Measurements from ENCODE around the gene PDCD5. TPM values are rescaled to one million over a fixed set of nuclear protein-coding genes. Genes with fewer than 3 reads are reported as not detected.
A peak's percentile ranks its signal among the peaks of the same experiment; 100 is the strongest.

The PDCD5 gene
- polyA plus RNA-seq, 2 of the 4 experiments (the other 2 are of a cell fraction): 445 to 549 TPM

- Histone ChIP-seq H3K4me3 (no peak overlapping the region), H3K4me2 (no peak overlapping the region), H3K9me3 (no peaks in the 10 kb centered on the region), H3K4me1 (no peaks in the 10 kb centered on the region), H3K27ac (no peak overlapping the region)
- ChIA-PET POLR2A (no interaction called here), CTCF (interaction anchor here (1.0 to 9.5 kb wide), 5 partner anchors 11 to 515 kb away, joined by 4 to 88 read pairs (median 5); no protein-coding TSS in a partner anchor)
- TF ChIP-seq CHD4 (IDR thresholded peaks at IDR 0.05; ENCODE audit: borderline replicate concordance): no peak
- TF ChIP-seq MAFK (IDR thresholded peaks at IDR 0.05; ENCODE audit: partially characterized antibody): no peak
- TF ChIP-seq RNF2 (IDR thresholded peaks at IDR 0.05; ENCODE audit: borderline replicate concordance, low read depth): no peak
- TF ChIP-seq RAD21 (conservative IDR thresholded peaks at IDR 0.05 in 1 of 2, IDR thresholded peaks at IDR 0.05 in 1 of 2): no peak
- TF ChIP-seq SMC3 (IDR thresholded peaks at IDR 0.05): no peak
- no peak for TF ChIP-seq POLR2AphosphoS2 (conservative IDR thresholded peaks at IDR 0.05; ENCODE audit: low read length)
- TF ChIP-seq REST (IDR thresholded peaks at IDR 0.05): no peak
- TF ChIP-seq NR3C1 (IDR thresholded peaks at IDR 0.05): no peak
- no peak for TF ChIP-seq BHLHE40 (IDR thresholded peaks at IDR 0.05; ENCODE audit: low read depth, low read length)
- TF ChIP-seq FOSL2 (IDR thresholded peaks at IDR 0.05): no peak
- no peak for TF ChIP-seq FOSL2 (CRISPR knock-in tag; IDR thresholded peaks at IDR 0.05)
- 96% methylated on average over 14 of the region's 14 CpGs for WGBS (ENCODE audit: missing lambda C conversion rate)
- DNase-seq (ENCODE audit: low read depth in 1 of 2, low spot score in 1 of 2): no peak
- ATAC-seq: no peak
- no peak for FAIRE-seq
Observed at GRCh38 chr19:32603961-32604360, 23.0 kb downstream of the PDCD5 start.

DNA sequence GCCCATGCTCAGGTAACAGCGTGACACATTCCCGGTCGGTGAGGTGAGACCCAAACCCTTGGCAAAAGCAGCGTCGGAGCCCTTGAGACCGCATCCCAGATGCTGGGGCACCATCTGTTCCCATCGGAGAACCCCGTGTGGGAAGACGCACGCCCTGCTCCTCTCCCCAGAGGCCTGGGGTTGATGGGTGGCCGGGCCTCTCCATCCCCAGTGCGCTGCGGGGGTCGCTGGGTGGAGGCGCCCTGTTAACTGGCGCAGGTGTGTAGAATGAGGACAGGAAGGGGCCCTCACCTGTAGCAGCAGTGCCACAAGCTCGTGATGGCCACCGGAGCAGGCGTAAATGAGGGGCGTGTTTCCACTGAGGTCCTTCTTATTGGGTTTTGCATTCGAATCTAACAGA, 24.6 kb downstream of the PDCD5 start:
- FAIRE-seq (no peak), DNase-seq (ENCODE audit: low read depth in 1 of 2, low spot score in 1 of 2) (no peak), ATAC-seq (0 out of 6 replicates have a peak, but pooled peaks of 1 of the 2 experiments have one; percentile 25)
- TF ChIP-seq HOXB5 (CRISPR knock-in tag; IDR thresholded peaks at IDR 0.05) (no peak), GATA3 (IDR thresholded peaks at IDR 0.05; ENCODE audit: borderline replicate concordance) (no peak), MAFK (IDR thresholded peaks at IDR 0.05; ENCODE audit: partially characterized antibody) (no peak), HES2 (IDR thresholded peaks at IDR 0.05) (no peak), SMC3 (IDR thresholded peaks at IDR 0.05) (no peak), ZSCAN20 (CRISPR knock-in tag; IDR thresholded peaks at IDR 0.05) (no peak), FOXS1 (CRISPR knock-in tag; IDR thresholded peaks at IDR 0.05) (no peak)
- Histone ChIP-seq H3K4me3 (no peak overlapping the region), H3K9me3 (0 out of 3 replicates have a peak, but pooled peaks cover 3% of the 10 kb centered on the region), H3K4me1 (no peaks in the 10 kb centered on the region), H3K4me2 (no peak overlapping the region), H3K27ac (no peak overlapping the region)
- 96% methylated on average over 21 of the region's 21 CpGs for WGBS (ENCODE audit: missing lambda C conversion rate)
- POLR2A ChIA-PET: no interaction called here
- CTCF ChIA-PET: interaction anchor here (0.6 to 9.5 kb wide), 7 partner anchors 9 to 1603 kb away, joined by 3 to 88 read pairs (median 3); partner anchors contain the start of gene PDCD5

DNA sequence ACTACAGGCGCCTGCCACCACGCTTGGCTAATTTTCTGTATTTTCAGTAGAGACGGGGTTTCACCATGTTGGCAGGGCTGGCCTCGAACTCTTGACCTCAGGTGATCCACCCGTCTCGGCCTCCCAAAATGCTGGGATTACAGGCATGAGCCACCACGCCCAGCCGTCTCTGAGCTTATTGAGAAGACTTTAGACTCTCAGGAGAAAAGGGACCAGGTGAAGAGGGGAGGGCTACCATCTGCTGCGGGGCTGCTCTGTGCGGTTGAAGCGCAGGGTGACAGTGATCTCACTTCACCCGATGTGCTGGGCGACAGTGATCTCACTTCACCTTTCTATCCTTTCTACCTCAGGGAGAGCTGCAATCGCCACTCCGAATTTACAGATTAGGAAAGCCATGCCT, 25.3 kb downstream of the PDCD5 start:
- DNase-seq (ENCODE audit: low read depth in 1 of 2, low spot score in 1 of 2): no peak

More for the DNA sequence above, 25.3 kb downstream of the PDCD5 start:
- H3K4me2 ChIP-seq: no peak overlapping the region
- 90% methylated on average over 15 of the region's 15 CpGs for WGBS (ENCODE audit: missing lambda C conversion rate)
- H3K27ac ChIP-seq: no peak overlapping the region
- H3K9me3 ChIP-seq: 0 out of 3 replicates have a peak, but pooled peaks cover 3% of the 10 kb centered on the region
- TF ChIP-seq, protein P1, sequence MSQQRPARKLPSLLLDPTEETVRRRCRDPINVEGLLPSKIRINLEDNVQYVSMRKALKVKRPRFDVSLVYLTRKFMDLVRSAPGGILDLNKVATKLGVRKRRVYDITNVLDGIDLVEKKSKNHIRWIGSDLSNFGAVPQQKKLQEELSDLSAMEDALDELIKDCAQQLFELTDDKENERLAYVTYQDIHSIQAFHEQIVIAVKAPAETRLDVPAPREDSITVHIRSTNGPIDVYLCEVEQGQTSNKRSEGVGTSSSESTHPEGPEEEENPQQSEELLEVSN (IDR thresholded peaks at IDR 0.05; ENCODE audit: borderline replicate concordance, low read depth): no peak
- no peak for TF ChIP-seq EHF (CRISPR knock-in tag; IDR thresholded peaks at IDR 0.05)
- no peak for TF ChIP-seq CEBPB (IDR thresholded peaks at IDR 0.05)
- no peak for TF ChIP-seq SREBF2 (IDR thresholded peaks at IDR 0.05)
- TF ChIP-seq JUNB (IDR thresholded peaks at IDR 0.05): no peak
- no peak for TF ChIP-seq KDM1A (IDR thresholded peaks at IDR 0.05; ENCODE audit: low read depth)
- TF ChIP-seq EHMT2 (IDR thresholded peaks at IDR 0.05; ENCODE audit: low read depth): no peak
- TF ChIP-seq HES2 (IDR thresholded peaks at IDR 0.05): no peak
- no peak for ATAC-seq
- FAIRE-seq: no peak
- CTCF ChIA-PET: interaction anchor here (0.6 to 1.5 kb wide), 6 partner anchors 9 to 370 kb away, joined by 3 read pairs; partner anchors contain the start of gene PDCD5
- H3K4me1 ChIP-seq: no peaks in the 10 kb centered on the region
- no peak overlapping the region for H3K4me3 ChIP-seq
- POLR2A ChIA-PET: no interaction called here
